Mesenchymal stem cell (in vitro differentiated cells and primary cell): ENCODE data around the gene AADAT.

Source experiments
- DNase-seq: peaks from one replicate; pipeline ENCODE4 v3.0.0-alpha.2; 2013
- H2AFZ ChIP-seq: one replicate; pipeline ENCODE4 v1.6.1; 2013; ENCODE audit warnings: low read depth, mild to moderate bottlenecking, control low read depth, inconsistent platforms, low read length, moderate library complexity
- H2AK5ac ChIP-seq: 2 replicates; pipeline ENCODE4 v1.6.1; 2013; ENCODE audit warnings: low read length, moderate library complexity, mild to moderate bottlenecking, inconsistent platforms; ENCODE audit not compliant: severe bottlenecking
- H2BK120ac ChIP-seq: one replicate; pipeline ENCODE4 v1.6.1; 2013; ENCODE audit warnings: low read depth, mild to moderate bottlenecking, inconsistent platforms, low read length, moderate library complexity
- H2BK12ac ChIP-seq, 2 experiments: one replicate each; pipeline ENCODE4 v1.6.1; 2013; ENCODE audit warnings: inconsistent platforms in 2 of 2, low read length in 2 of 2, mild to moderate bottlenecking in 2 of 2, moderate library complexity in 2 of 2, control low read depth in 1 of 2
- H2BK15ac ChIP-seq: one replicate; pipeline ENCODE4 v1.6.1; 2013; ENCODE audit warnings: mild to moderate bottlenecking, low read depth, inconsistent platforms; ENCODE audit not compliant: poor library complexity, severe bottlenecking
- H2BK5ac ChIP-seq: 2 replicates; pipeline ENCODE4 v1.6.1; 2013; ENCODE audit warnings: low read depth, mild to moderate bottlenecking, low read length, control low read depth, inconsistent platforms; ENCODE audit not compliant: poor library complexity, severe bottlenecking
- H3K14ac ChIP-seq, 2 experiments: one replicate each; pipeline ENCODE4 v1.6.1; 2013; ENCODE audit warnings: inconsistent platforms in 2 of 2, low read length in 2 of 2, control low read depth in 1 of 2, mild to moderate bottlenecking in 1 of 2, moderate library complexity in 1 of 2
- H3K18ac ChIP-seq, 2 experiments: one replicate each; pipeline ENCODE4 v1.6.1; 2013; ENCODE audit warnings: inconsistent platforms in 2 of 2, low read length in 2 of 2, control low read depth in 1 of 2, low read depth in 1 of 2, mild to moderate bottlenecking in 1 of 2
- H3K23ac ChIP-seq, 2 experiments: one replicate each; pipeline ENCODE4 v1.6.1; 2013; ENCODE audit warnings: inconsistent platforms in 2 of 2, low read length in 2 of 2, mild to moderate bottlenecking in 2 of 2, moderate library complexity in 2 of 2, control low read depth in 1 of 2
- H3K27ac ChIP-seq: 2 replicates; pipeline ENCODE4 v1.5.1; 2013; ENCODE audit warnings: mild to moderate bottlenecking, moderate library complexity, low read length, control low read depth, inconsistent platforms; ENCODE audit not compliant: poor library complexity, severe bottlenecking
- H3K27me3 ChIP-seq, 2 experiments: 2 replicates each; pipeline versions ENCODE4 v1.6.1 to v1.7.0; 2013; ENCODE audit warnings: low read length in 2 of 2, mild to moderate bottlenecking in 2 of 2, moderate library complexity in 2 of 2, control low read depth in 1 of 2, inconsistent platforms in 1 of 2; ENCODE audit not compliant: control insufficient read depth in 1 of 2, insufficient read depth in 1 of 2
- H3K36me3 ChIP-seq, 2 experiments: 2 replicates each; pipeline versions ENCODE4 v1.6.1 to v1.7.0; 2013; ENCODE audit warnings: low read length in 2 of 2, control low read depth in 1 of 2, inconsistent platforms in 1 of 2, low read depth in 1 of 2, mild to moderate bottlenecking in 1 of 2; ENCODE audit not compliant: insufficient read depth in 2 of 2, control insufficient read depth in 1 of 2
- H3K4ac ChIP-seq, 2 experiments: one replicate each; pipeline ENCODE4 v1.6.1; 2013; ENCODE audit warnings: inconsistent platforms in 2 of 2, low read length in 2 of 2, mild to moderate bottlenecking in 2 of 2, moderate library complexity in 2 of 2, control low read depth in 1 of 2, low read depth in 1 of 2
- H3K4me1 ChIP-seq: 2 replicates; pipeline ENCODE4 v1.6.1; 2013; ENCODE audit warnings: low read depth, low read length, control low read depth; ENCODE audit not compliant: control insufficient read depth, insufficient read depth
- H3K4me2 ChIP-seq: 2 replicates; pipeline ENCODE4 v1.6.1; 2013; ENCODE audit warnings: low read length, mild to moderate bottlenecking, inconsistent platforms; ENCODE audit not compliant: poor library complexity, severe bottlenecking
- H3K4me3 ChIP-seq, 2 experiments: 2 replicates each; pipeline versions ENCODE4 v1.5.1 to v1.7.0; 2013; ENCODE audit warnings: low read length in 2 of 2, mild to moderate bottlenecking in 2 of 2, control low read depth in 1 of 2, low read depth in 1 of 2; ENCODE audit not compliant: insufficient read depth in 1 of 2
- H3K79me1 ChIP-seq: replicated peaks from 2 replicates; pipeline ENCODE4 v1.6.1; 2013; ENCODE audit warnings: mild to moderate bottlenecking, control low read depth, low read length, inconsistent platforms; ENCODE audit not compliant: poor library complexity, severe bottlenecking
- H3K9ac ChIP-seq: 2 replicates; pipeline ENCODE4 v1.7.0; 2013; ENCODE audit warnings: mild to moderate bottlenecking, low read length, moderate library complexity
- H3K9me3 ChIP-seq: 2 replicates; pipeline ENCODE4 v1.7.0; 2013; ENCODE audit warnings: mild to moderate bottlenecking, low read length; ENCODE audit not compliant: control insufficient read depth
- H4K8ac ChIP-seq: one replicate; pipeline ENCODE4 v1.6.1; 2013; ENCODE audit warnings: inconsistent platforms, mild to moderate bottlenecking, low read length, moderate library complexity
- H4K91ac ChIP-seq: one replicate; pipeline ENCODE4 v1.6.1; 2013; ENCODE audit warnings: mild to moderate bottlenecking, low read length, inconsistent platforms
- WGBS: methylation state at CpG from one replicate; pipeline ENCODE4 v1.1.7; 2013; ENCODE audit warnings: mixed read lengths; 5-methylcytosine and 5-hydroxymethylcytosine counted together

The AADAT gene

GRCh38 chr4:170071196-170071595 lies 18.6 kb downstream of the AADAT start:
- Histone ChIP-seq H2BK12ac (no peak overlapping the region), H3K4ac (no peak overlapping the region), H3K9me3 (no peaks in the 10 kb centered on the region), H4K91ac (no peak overlapping the region), H2BK15ac (no peak overlapping the region), H3K79me1 (no peaks in the 10 kb centered on the region), H3K18ac (no peak overlapping the region), H2AK5ac (no peak overlapping the region), H2BK120ac (no peak overlapping the region), H3K9ac (no peak overlapping the region), H3K4me2 (no peak overlapping the region), H3K4me3 (no peak overlapping the region), H3K14ac (no peak overlapping the region), H3K4me1 (no peaks in the 10 kb centered on the region), H3K23ac (no peak overlapping the region), H2BK5ac (no peak overlapping the region), H3K36me3 (peaks cover 17 to 72% of the 10 kb centered on the region in 2 experiments), H3K27me3 (no peaks in the 10 kb centered on the region), H2AFZ (no peak overlapping the region), H4K8ac (no peak overlapping the region), H3K27ac (no peak overlapping the region)
- 95% methylated on average over 6 of the region's 6 CpGs for WGBS
- DNase-seq: no peak

- no peak for DNase-seq
- no peak overlapping the region for H2AFZ ChIP-seq
- no peaks in the 10 kb centered on the region for H3K79me1 ChIP-seq
- H3K36me3 ChIP-seq: peaks cover 14 to 61% of the 10 kb centered on the region in 2 experiments
- H3K27ac ChIP-seq: no peak overlapping the region
- no peak overlapping the region for H4K8ac ChIP-seq
- no peaks in the 10 kb centered on the region for H3K27me3 ChIP-seq
- no peak overlapping the region for H2BK120ac ChIP-seq
- no peaks in the 10 kb centered on the region for H3K4me1 ChIP-seq
- no peak overlapping the region for H2AK5ac ChIP-seq
- H3K9ac ChIP-seq: no peak overlapping the region
- H3K18ac ChIP-seq: no peak overlapping the region
- H3K23ac ChIP-seq: no peak overlapping the region
- WGBS: 100% methylated on average over 4 of the region's 8 CpGs
- H3K9me3 ChIP-seq: no peaks in the 10 kb centered on the region
- H2BK5ac ChIP-seq: no peak overlapping the region
- no peak overlapping the region for H3K4ac ChIP-seq
- no peak overlapping the region for H3K4me2 ChIP-seq
- H3K4me3 ChIP-seq: no peak overlapping the region
- no peak overlapping the region for H4K91ac ChIP-seq
- H2BK12ac ChIP-seq: no peak overlapping the region
- no peak overlapping the region for H3K14ac ChIP-seq
- H2BK15ac ChIP-seq: no peak overlapping the region
These were observed 21.2 kb downstream of the AADAT start for GRCh38 chr4:170068438-170069128.

- no peak overlapping the region for H3K18ac ChIP-seq
- no peak overlapping the region for H3K14ac ChIP-seq
- H3K27me3 ChIP-seq: no peaks in the 10 kb centered on the region
- no peak overlapping the region for H2BK5ac ChIP-seq
- H3K4me3 ChIP-seq: no peak overlapping the region
- no peaks in the 10 kb centered on the region for H3K9me3 ChIP-seq
- H2BK12ac ChIP-seq: no peak overlapping the region
- H2AK5ac ChIP-seq: no peak overlapping the region
- no peak overlapping the region for H3K4ac ChIP-seq
- no peak overlapping the region for H3K27ac ChIP-seq
- no peak overlapping the region for H4K8ac ChIP-seq
- H3K23ac ChIP-seq: no peak overlapping the region
- no peak overlapping the region for H4K91ac ChIP-seq
- H3K79me1 ChIP-seq: no peaks in the 10 kb centered on the region
- no peak overlapping the region for H2BK120ac ChIP-seq
- peaks cover 3 to 55% of the 10 kb centered on the region in 2 experiments for H3K36me3 ChIP-seq
- H3K4me2 ChIP-seq: no peak overlapping the region
- no peak for DNase-seq
- no peak overlapping the region for H3K9ac ChIP-seq
- 100% methylated on average over 2 of the region's 4 CpGs for WGBS
- no peaks in the 10 kb centered on the region for H3K4me1 ChIP-seq
- H2AFZ ChIP-seq: no peak overlapping the region
- H2BK15ac ChIP-seq: no peak overlapping the region
These were observed 30.3 kb downstream of the AADAT start for GRCh38 chr4:170059421-170059820.

- H3K23ac ChIP-seq: no peak overlapping the region
- no peaks in the 10 kb centered on the region for H3K79me1 ChIP-seq
- no peak overlapping the region for H2AK5ac ChIP-seq
- no peak overlapping the region for H3K27ac ChIP-seq
- no peak for DNase-seq
- H4K91ac ChIP-seq: no peak overlapping the region
- no peak overlapping the region for H3K4ac ChIP-seq
- H4K8ac ChIP-seq: no peak overlapping the region
- no peak overlapping the region for H3K18ac ChIP-seq
- H3K4me1 ChIP-seq: no peaks in the 10 kb centered on the region
- H2BK120ac ChIP-seq: no peak overlapping the region
- no peaks in the 10 kb centered on the region for H3K9me3 ChIP-seq
- no peak overlapping the region for H2BK5ac ChIP-seq
- H2BK12ac ChIP-seq: no peak overlapping the region
- no peak overlapping the region for H2BK15ac ChIP-seq
- no peak overlapping the region for H3K4me2 ChIP-seq
- no peak overlapping the region for H3K14ac ChIP-seq
- WGBS: 85% methylated on average over 2 of the region's 2 CpGs
- no peaks in the 10 kb centered on the region for H3K27me3 ChIP-seq
- no peak overlapping the region for H3K9ac ChIP-seq
- no peak overlapping the region for H3K4me3 ChIP-seq
- H2AFZ ChIP-seq: no peak overlapping the region
- peaks cover 3 to 51% of the 10 kb centered on the region in 2 experiments for H3K36me3 ChIP-seq
These were observed 30.9 kb downstream of the AADAT start for GRCh38 chr4:170058826-170059225.
